ENCODE measurements around the gene INPP5K. TPM values are rescaled to one million over a fixed set of nuclear protein-coding genes. Genes with fewer than 3 reads are reported as not detected.
"Not testable (repeated sequence)": the region's sequence is repeated elsewhere in the genome, so short reads cannot be mapped to it uniquely, and the experiment has no call there.

The INPP5K gene
- total and polyA plus RNA-seq, 10 of the 15 experiments (the other 5 are each of a cell fraction or from before 2014, with no cell fraction given), result 0.58 to 41.2 (median 23.3) TPM

- intact Hi-C loops (cut with micrococcal nuclease; ENCODE audit: unreplicated experiment), result not testable (repeated sequence)
- 88% methylated on average over 4 of the region's 4 CpGs for WGBS (ENCODE audit: insufficient coverage, insufficient replicate concordance, low lambda C conversion rate, missing lambda C conversion rate)
These were observed 70.7 kb downstream of the INPP5K start for GRCh38 chr17:1445695-1446094.

More at GRCh38 chr17:1445695-1446094, 70.7 kb downstream of the INPP5K start:
- FAIRE-seq; H3K9me3 ChIP-seq (replicated peaks; ENCODE audit: control insufficient read depth, insufficient read depth, low read length); BruUV-seq (replicated peaks); H3K9ac ChIP-seq (ENCODE audit: control insufficient read depth, insufficient read depth, low read length); SMC1A ChIA-PET (ENCODE audit: uncharacterized antibody, unreplicated experiment); H3K27me3 ChIP-seq (replicated peaks in 1 of 2; ENCODE audit: control insufficient read depth in 2 of 2, insufficient read depth in 2 of 2, low read length in 1 of 2); ATAC-seq; in situ Hi-C loops (cut with MboI); H3K4me1 ChIP-seq (ENCODE audit: control insufficient read depth, insufficient read depth, low read length); RAD21 ChIA-PET (ENCODE audit: unreplicated experiment); H3K36me3 ChIP-seq (ENCODE audit: control insufficient read depth in 2 of 2, insufficient read depth in 2 of 2, low read length in 1 of 2); H4K20me1 ChIP-seq (ENCODE audit: control insufficient read depth, insufficient read depth); H2AFZ ChIP-seq (ENCODE audit: control insufficient read depth, low read depth, low read length); H3K27ac ChIP-seq (ENCODE audit: control insufficient read depth, insufficient read depth); H3K4me3 ChIP-seq; DNase-seq (ENCODE audit: low read depth, low spot score); H3K4me2 ChIP-seq (ENCODE audit: control insufficient read depth, insufficient read depth): not testable (repeated sequence)
- peaks cover 60% of the 10 kb centered on the region for H3K79me2 ChIP-seq (ENCODE audit: control insufficient read depth, insufficient read depth, low read length)
- ChIA-PET CTCF (interaction anchor here (1.4 kb wide), 1 partner anchor 81 kb away, joined by 4 read pairs; no protein-coding TSS in a partner anchor), POLR2A (interaction anchor here (0.6 kb wide), 1 partner anchor 267 kb away, joined by 3 read pairs; no protein-coding TSS in a partner anchor)

Other genes starting within 250 kb of the INPP5K start
Only the 7 nearest of the 14 such genes appear.
- 189 and 192 TPM in 2 replicates for gene YWHAE, start 116.4 kb downstream of the INPP5K start, total RNA-seq (2014; rRNA removed)
- 250 and 257 TPM in 2 replicates for gene YWHAE, start 116.4 kb downstream of the INPP5K start, total RNA-seq (2014; rRNA removed; fragmentation: Illumina TruSeq; extraction: Trizol)
- 452 and 460 TPM in 2 replicates for gene YWHAE, start 116.4 kb downstream of the INPP5K start, total RNA-seq (2021)
- 651 and 809 TPM in 2 replicates for gene YWHAE, start 116.4 kb downstream of the INPP5K start, polyA plus RNA-seq (2011; rRNA removed)
- 487 and 489 TPM in 2 replicates for gene YWHAE, start 116.4 kb downstream of the INPP5K start, polyA plus RNA-seq (2014; fragmentation: Illumina TruSeq; extraction: Trizol)
- 100 to 1,000 TPM; 369 to 425 TPM for gene YWHAE, start 116.4 kb downstream of the INPP5K start, polyA plus RNA-seq (2014; fragmentation: Nextera tagmentation; extraction: Ambion mirVana)
- gene YWHAE, start 116.4 kb downstream of the INPP5K start, polyA plus RNA-seq (2014; rRNA removed), result 427 and 526 TPM in 2 replicates
- 100 to 1,000 TPM; 611 to 616 TPM for gene YWHAE, start 116.4 kb downstream of the INPP5K start, polyA plus RNA-seq (2016; fragmentation: Nextera tagmentation; extraction: Ambion mirVana)
- 21.2 and 24.0 TPM in 2 replicates for gene CRK, start 60.4 kb downstream of the INPP5K start, total RNA-seq (2014; rRNA removed)
- 20.6 and 21.3 TPM in 2 replicates for gene CRK, start 60.4 kb downstream of the INPP5K start, total RNA-seq (2014; rRNA removed; fragmentation: Illumina TruSeq; extraction: Trizol)
- gene CRK, start 60.4 kb downstream of the INPP5K start, total RNA-seq (2021), result 20.4 and 21.1 TPM in 2 replicates
- 23.8 and 26.8 TPM in 2 replicates for gene CRK, start 60.4 kb downstream of the INPP5K start, polyA plus RNA-seq (2011; rRNA removed)
- 19.9 and 21.8 TPM in 2 replicates for gene CRK, start 60.4 kb downstream of the INPP5K start, polyA plus RNA-seq (2014; fragmentation: Illumina TruSeq; extraction: Trizol)
- gene CRK, start 60.4 kb downstream of the INPP5K start, polyA plus RNA-seq (2014; fragmentation: Nextera tagmentation; extraction: Ambion mirVana), result 10 to 100 TPM; 11.1 to 11.3 TPM
- 18.3 and 19.7 TPM in 2 replicates for gene CRK, start 60.4 kb downstream of the INPP5K start, polyA plus RNA-seq (2014; rRNA removed)
- 10 to 100 TPM; 17.7 to 21.7 TPM for gene CRK, start 60.4 kb downstream of the INPP5K start, polyA plus RNA-seq (2016; fragmentation: Nextera tagmentation; extraction: Ambion mirVana)
- gene MYO1C, start 23.9 kb downstream of the INPP5K start, total RNA-seq (2014; rRNA removed), result 32.4 and 40.4 TPM in 2 replicates
- gene MYO1C, start 23.9 kb downstream of the INPP5K start, total RNA-seq (2014; rRNA removed; fragmentation: Illumina TruSeq; extraction: Trizol), result 23.7 and 26.1 TPM in 2 replicates
- gene MYO1C, start 23.9 kb downstream of the INPP5K start, total RNA-seq (2021), result 92.0 and 93.4 TPM in 2 replicates
- gene MYO1C, start 23.9 kb downstream of the INPP5K start, polyA plus RNA-seq (2011; rRNA removed), result 26.0 and 54.0 TPM in 2 replicates
- 26.3 and 39.5 TPM in 2 replicates for gene MYO1C, start 23.9 kb downstream of the INPP5K start, polyA plus RNA-seq (2014; fragmentation: Illumina TruSeq; extraction: Trizol)
- 1 to 10 TPM; 1.2 to 3.6 TPM for gene MYO1C, start 23.9 kb downstream of the INPP5K start, polyA plus RNA-seq (2014; fragmentation: Nextera tagmentation; extraction: Ambion mirVana)
- gene MYO1C, start 23.9 kb downstream of the INPP5K start, polyA plus RNA-seq (2014; rRNA removed), result 51.1 and 59.3 TPM in 2 replicates
- gene MYO1C, start 23.9 kb downstream of the INPP5K start, polyA plus RNA-seq (2016; fragmentation: Nextera tagmentation; extraction: Ambion mirVana), result 10 to 100 TPM; 32.1 to 33.6 TPM
- gene PITPNA, start 46.2 kb upstream of the INPP5K start, total RNA-seq (2014; rRNA removed), result 24.6 and 24.8 TPM in 2 replicates
- 19.7 and 21.0 TPM in 2 replicates for gene PITPNA, start 46.2 kb upstream of the INPP5K start, total RNA-seq (2014; rRNA removed; fragmentation: Illumina TruSeq; extraction: Trizol)
- 62.8 and 65.4 TPM in 2 replicates for gene PITPNA, start 46.2 kb upstream of the INPP5K start, total RNA-seq (2021)
- gene PITPNA, start 46.2 kb upstream of the INPP5K start, polyA plus RNA-seq (2011; rRNA removed), result 45.6 and 58.4 TPM in 2 replicates
- 67.3 and 88.1 TPM in 2 replicates for gene PITPNA, start 46.2 kb upstream of the INPP5K start, polyA plus RNA-seq (2014; fragmentation: Illumina TruSeq; extraction: Trizol)
- gene PITPNA, start 46.2 kb upstream of the INPP5K start, polyA plus RNA-seq (2014; fragmentation: Nextera tagmentation; extraction: Ambion mirVana), result 10 to 100 TPM; 11.0 to 14.6 TPM
- gene PITPNA, start 46.2 kb upstream of the INPP5K start, polyA plus RNA-seq (2014; rRNA removed), result 50.4 and 51.8 TPM in 2 replicates
- gene PITPNA, start 46.2 kb upstream of the INPP5K start, polyA plus RNA-seq (2016; fragmentation: Nextera tagmentation; extraction: Ambion mirVana), result 10 to 100 TPM in 1 of 2 experiments, 1 to 10 TPM in 1; 5.2 to 41.7 TPM
- gene SLC43A2, start 112.2 kb upstream of the INPP5K start, total RNA-seq (2014; rRNA removed), result 9.4 and 11.6 TPM in 2 replicates
- gene SLC43A2, start 112.2 kb upstream of the INPP5K start, total RNA-seq (2014; rRNA removed; fragmentation: Illumina TruSeq; extraction: Trizol), result 3.5 and 4.7 TPM in 2 replicates
- 14.0 and 14.1 TPM in 2 replicates for gene SLC43A2, start 112.2 kb upstream of the INPP5K start, total RNA-seq (2021)
- 1.7 and 2.9 TPM in 2 replicates for gene SLC43A2, start 112.2 kb upstream of the INPP5K start, polyA plus RNA-seq (2011; rRNA removed)
- 1.6 and 3.9 TPM in 2 replicates for gene SLC43A2, start 112.2 kb upstream of the INPP5K start, polyA plus RNA-seq (2014; fragmentation: Illumina TruSeq; extraction: Trizol)
- under 1 TPM; 0.03 to 0.13 TPM for gene SLC43A2, start 112.2 kb upstream of the INPP5K start, polyA plus RNA-seq (2014; fragmentation: Nextera tagmentation; extraction: Ambion mirVana)
- gene SLC43A2, start 112.2 kb upstream of the INPP5K start, polyA plus RNA-seq (2014; rRNA removed), result 12.3 and 12.6 TPM in 2 replicates
- 1 to 10 TPM; 6.7 to 7.4 TPM for gene SLC43A2, start 112.2 kb upstream of the INPP5K start, polyA plus RNA-seq (2016; fragmentation: Nextera tagmentation; extraction: Ambion mirVana)
- 0.73 and 1.1 TPM in 2 replicates for gene SCARF1, start 129.1 kb upstream of the INPP5K start, total RNA-seq (2014; rRNA removed)
- gene SCARF1, start 129.1 kb upstream of the INPP5K start, total RNA-seq (2014; rRNA removed; fragmentation: Illumina TruSeq; extraction: Trizol), result 0.40 and 0.51 TPM in 2 replicates
- gene SCARF1, start 129.1 kb upstream of the INPP5K start, total RNA-seq (2021), result 1.4 and 1.7 TPM in 2 replicates
- gene SCARF1, start 129.1 kb upstream of the INPP5K start, polyA plus RNA-seq (2011; rRNA removed), result 0.27 and 0.45 TPM in 2 replicates
- gene SCARF1, start 129.1 kb upstream of the INPP5K start, polyA plus RNA-seq (2014; fragmentation: Illumina TruSeq; extraction: Trizol), result 0.26 TPM in 1 of 2 replicates, not detected in the other
- gene SCARF1, start 129.1 kb upstream of the INPP5K start, polyA plus RNA-seq (2014; fragmentation: Nextera tagmentation; extraction: Ambion mirVana), result under 1 TPM; 0.10 to 0.15 TPM
- 1.0 and 1.9 TPM in 2 replicates for gene SCARF1, start 129.1 kb upstream of the INPP5K start, polyA plus RNA-seq (2014; rRNA removed)
- under 1 TPM; 0.33 to 0.54 TPM for gene SCARF1, start 129.1 kb upstream of the INPP5K start, polyA plus RNA-seq (2016; fragmentation: Nextera tagmentation; extraction: Ambion mirVana)
- gene RILP, start 133.3 kb upstream of the INPP5K start, total RNA-seq (2014; rRNA removed), result 5.3 and 6.0 TPM in 2 replicates
- 2.4 and 3.3 TPM in 2 replicates for gene RILP, start 133.3 kb upstream of the INPP5K start, total RNA-seq (2014; rRNA removed; fragmentation: Illumina TruSeq; extraction: Trizol)
- gene RILP, start 133.3 kb upstream of the INPP5K start, total RNA-seq (2021), result 3.5 and 4.2 TPM in 2 replicates
- gene RILP, start 133.3 kb upstream of the INPP5K start, polyA plus RNA-seq (2011; rRNA removed), result 1.2 and 2.0 TPM in 2 replicates
- 0.79 and 2.6 TPM in 2 replicates for gene RILP, start 133.3 kb upstream of the INPP5K start, polyA plus RNA-seq (2014; fragmentation: Illumina TruSeq; extraction: Trizol)
- gene RILP, start 133.3 kb upstream of the INPP5K start, polyA plus RNA-seq (2014; fragmentation: Nextera tagmentation; extraction: Ambion mirVana), result under 1 TPM in 1 of 2 experiments, not detected in 1; 0.60 TPM
- 6.1 and 8.1 TPM in 2 replicates for gene RILP, start 133.3 kb upstream of the INPP5K start, polyA plus RNA-seq (2014; rRNA removed)
- 1 to 10 TPM; 2.2 to 3.5 TPM for gene RILP, start 133.3 kb upstream of the INPP5K start, polyA plus RNA-seq (2016; fragmentation: Nextera tagmentation; extraction: Ambion mirVana)